ENCODE data around the gene CEBPZ.

GRCh38 chr2:37192551-37192950, 38.8 kb downstream of the CEBPZ start:
- no peak for TF ChIP-seq CTCF (IDR thresholded peaks at IDR 0.05)
- TF ChIP-seq POLR2A (IDR thresholded peaks at IDR 0.05) = no peak
- no peak for TF ChIP-seq POLR2AphosphoS5 (IDR thresholded peaks at IDR 0.05)
- no peak for TF ChIP-seq EP300 (IDR thresholded peaks at IDR 0.05)

Measured in upper lobe of left lung (tissue), 4 donors.